Tibial nerve (tissue), 4 donors: ENCODE measurements around the gene ICAM5.

ENCODE experiments used
- EP300 ChIP-seq, 2 donors: sonication (generic); formaldehyde crosslinking; IDR thresholded peaks; one replicate each; pipeline ENCODE4 v1.6.1; 2017; ENCODE audit warnings: antibody characterized with exemption in 2 of 2, mild to moderate bottlenecking in 1 of 2
- TF ChIP-seq, protein P1 (sequence below), 5 experiments: fragments of 200-600 bp in 3 of 5; fragments of 450-650 bp in 2 of 5; sonication (generic) in 3 of 5; IDR thresholded peaks; one replicate each; pipeline ENCODE4 v1.5.1; 2016 to 2019; ENCODE audit warnings: antibody characterized with exemption in 5 of 5, mild to moderate bottlenecking in 3 of 5, moderate library complexity in 2 of 5

DNA sequence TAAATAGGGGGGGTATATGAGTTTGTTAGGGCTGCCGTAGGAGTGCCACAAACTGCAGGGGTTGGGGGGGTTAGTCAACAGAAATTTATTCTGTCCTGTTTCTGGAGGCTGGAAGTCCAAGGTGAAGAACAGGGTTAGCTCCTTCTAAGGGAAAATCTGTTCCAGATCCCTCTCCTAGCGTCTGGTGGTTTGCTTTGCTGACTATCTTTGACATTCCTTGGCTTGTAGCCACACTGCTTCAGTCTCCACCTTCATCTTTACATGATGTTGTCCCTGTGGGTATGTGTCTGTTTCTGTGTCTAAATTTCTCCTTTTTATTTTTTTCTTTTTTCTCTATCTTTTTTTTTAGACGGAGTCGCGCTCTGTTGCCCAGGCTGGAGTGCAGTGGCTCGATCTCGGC is 27.0 kb upstream of the ICAM5 start:
- TF ChIP-seq, protein P1, sequence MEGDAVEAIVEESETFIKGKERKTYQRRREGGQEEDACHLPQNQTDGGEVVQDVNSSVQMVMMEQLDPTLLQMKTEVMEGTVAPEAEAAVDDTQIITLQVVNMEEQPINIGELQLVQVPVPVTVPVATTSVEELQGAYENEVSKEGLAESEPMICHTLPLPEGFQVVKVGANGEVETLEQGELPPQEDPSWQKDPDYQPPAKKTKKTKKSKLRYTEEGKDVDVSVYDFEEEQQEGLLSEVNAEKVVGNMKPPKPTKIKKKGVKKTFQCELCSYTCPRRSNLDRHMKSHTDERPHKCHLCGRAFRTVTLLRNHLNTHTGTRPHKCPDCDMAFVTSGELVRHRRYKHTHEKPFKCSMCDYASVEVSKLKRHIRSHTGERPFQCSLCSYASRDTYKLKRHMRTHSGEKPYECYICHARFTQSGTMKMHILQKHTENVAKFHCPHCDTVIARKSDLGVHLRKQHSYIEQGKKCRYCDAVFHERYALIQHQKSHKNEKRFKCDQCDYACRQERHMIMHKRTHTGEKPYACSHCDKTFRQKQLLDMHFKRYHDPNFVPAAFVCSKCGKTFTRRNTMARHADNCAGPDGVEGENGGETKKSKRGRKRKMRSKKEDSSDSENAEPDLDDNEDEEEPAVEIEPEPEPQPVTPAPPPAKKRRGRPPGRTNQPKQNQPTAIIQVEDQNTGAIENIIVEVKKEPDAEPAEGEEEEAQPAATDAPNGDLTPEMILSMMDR (IDR thresholded peaks at IDR 0.05): no peak
- TF ChIP-seq EP300 (IDR thresholded peaks at IDR 0.05): no peak
